SHP77 (cell line): Measurements from ENCODE around the gene IP6K1.
"Not testable (repeated sequence)": the region's sequence is repeated elsewhere in the genome, so short reads cannot be mapped to it uniquely, and the experiment has no call there.

ENCODE experiments used
- DNase-seq, 2 experiments: peaks; one replicate each; lab custom pipeline; 2025; lab: John Stamatoyannopoulos, UW

The IP6K1 gene

DNA sequence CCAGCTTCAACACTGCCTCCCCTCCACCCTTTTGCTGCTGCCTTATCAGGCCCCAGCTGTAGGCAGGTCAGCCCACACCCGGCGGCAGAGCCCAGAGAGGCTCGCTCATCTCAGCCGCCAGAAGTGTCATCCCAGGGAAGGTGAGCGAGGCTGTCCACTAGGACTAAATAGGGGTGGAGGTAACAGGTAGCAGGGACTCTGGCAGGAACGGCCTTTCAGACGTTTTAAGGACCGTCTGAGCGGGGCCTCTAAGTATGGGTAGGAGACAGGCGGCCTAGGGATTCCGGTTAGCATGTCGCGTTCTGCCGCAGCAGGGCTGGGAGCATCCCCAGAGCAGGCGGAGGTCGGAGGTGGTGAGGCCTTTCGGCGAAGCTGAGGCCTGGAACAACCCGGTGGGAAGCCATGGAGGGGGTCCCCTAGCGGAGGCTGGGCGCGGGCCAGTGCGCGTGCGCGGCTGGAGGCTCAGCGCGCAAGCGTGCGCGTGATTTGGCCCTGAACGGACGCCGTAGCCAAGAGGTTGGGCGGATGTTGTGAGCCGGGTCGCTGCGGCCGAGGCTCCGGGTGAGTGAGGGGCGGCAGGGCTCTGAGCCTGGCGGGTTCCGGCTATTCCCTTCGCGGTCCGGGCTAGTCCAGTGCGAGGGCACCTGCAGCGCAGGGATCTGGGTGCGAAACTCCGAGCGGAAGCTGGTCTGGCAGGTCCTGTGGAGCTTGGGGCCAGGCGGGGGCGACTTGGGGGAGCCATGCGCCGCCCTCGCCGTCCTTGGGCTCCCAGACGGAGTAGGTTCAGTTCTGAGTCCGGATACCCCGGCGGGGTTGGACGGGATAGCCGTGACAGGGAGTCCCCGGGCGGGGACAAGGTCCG lies 97.1 kb downstream of the IP6K1 start, which contains the start of the genes MST1 and RNF123:
Gene MST1 (minus strand): TSS at position 429 of the 862 bp plus-strand sequence. CDS start 783 bp downstream, outside the sequence.
Gene RNF123 (plus strand): TSS at position 512 of the 862 bp plus-strand sequence. CDS start 1,609 bp downstream, outside the sequence.
- DNase-seq = no peak

DNA sequence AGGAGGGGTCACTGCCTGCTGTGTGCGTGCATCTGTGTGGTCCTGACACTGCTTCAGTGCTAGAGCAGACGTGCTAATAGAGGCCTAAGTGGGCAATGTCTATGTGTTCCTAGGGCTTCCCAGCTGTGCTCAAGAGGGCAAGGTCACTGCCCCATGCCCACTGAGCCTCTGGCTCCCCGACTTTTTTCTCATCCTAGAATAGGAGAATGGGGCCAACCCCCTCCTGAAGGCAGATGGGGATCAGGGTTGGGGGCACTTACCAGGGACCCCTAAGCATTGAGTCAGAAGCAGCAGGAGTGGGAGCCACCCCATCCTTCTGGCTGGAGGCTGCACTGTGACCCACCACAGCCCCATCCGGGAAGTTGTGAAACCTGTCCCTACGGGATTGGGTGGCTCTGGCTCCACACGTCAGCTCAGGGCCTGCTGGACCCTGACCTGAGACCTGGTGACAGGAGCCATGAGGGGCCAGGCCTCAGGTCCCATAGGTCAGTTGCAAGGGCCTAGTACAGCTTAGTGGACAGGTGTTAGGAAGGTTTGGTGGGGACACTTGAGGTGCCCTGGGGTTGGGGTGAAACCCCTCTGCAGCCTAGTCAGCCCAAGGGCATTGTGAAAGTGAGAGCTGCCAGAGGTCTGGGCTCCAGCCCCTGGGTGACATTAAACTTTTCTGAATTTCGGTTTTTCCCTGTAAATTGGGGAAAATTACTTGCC lies 97.8 kb downstream of the IP6K1 start:
- DNase-seq = not testable (repeated sequence)

DNA sequence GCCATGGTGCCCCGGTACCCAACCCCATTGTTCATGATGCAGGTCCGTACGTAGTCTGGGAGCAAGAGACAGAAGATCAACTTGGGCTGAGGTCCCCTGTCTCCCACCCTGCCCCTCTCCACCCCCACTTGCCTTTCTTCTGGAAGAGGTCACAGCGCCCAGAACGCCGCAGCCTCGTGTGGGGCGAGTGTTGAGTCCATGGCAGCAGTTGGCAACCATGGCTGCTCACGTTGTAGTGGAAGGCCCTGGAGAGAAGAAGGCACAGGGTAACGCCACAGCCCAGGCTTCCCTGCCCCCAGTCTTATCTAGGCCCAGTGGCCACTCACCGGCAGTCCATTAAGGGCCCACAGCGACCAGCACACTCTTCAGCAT lies 98.9 kb downstream of the IP6K1 start:
- not testable (repeated sequence) for DNase-seq

DNA sequence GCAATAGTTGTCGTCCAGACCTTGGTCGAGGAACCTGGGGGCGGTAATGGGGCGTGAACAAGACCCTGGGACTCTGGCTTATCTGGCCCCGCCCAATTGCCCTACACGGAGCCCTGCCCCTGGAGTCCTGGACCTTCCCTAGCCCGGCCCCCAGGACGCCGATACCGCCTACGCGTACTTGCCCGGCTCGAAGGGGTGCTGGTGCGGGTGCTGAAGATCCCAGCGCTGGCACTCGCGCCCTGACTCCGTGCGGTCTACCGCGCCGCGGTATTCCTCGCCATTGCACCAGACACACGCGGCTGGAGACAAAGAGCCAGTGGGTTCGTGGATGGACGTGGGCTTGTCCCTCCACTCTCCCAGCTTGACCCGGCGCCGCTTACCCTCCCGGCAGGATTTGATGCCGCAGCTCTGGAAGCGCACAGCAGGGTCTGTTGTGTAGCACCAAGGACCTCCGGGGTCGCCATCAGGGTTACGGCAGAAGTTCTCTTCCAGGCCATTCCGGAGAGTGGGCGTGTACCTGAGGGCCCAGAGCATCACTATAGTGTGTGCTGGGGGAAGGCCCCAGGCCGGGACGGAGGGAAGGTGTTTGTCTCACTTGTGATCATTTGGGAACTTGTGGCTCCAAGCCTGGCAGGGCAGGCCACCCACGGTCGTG lies 99.4 kb downstream of the IP6K1 start:
- not testable (repeated sequence) for DNase-seq

DNA sequence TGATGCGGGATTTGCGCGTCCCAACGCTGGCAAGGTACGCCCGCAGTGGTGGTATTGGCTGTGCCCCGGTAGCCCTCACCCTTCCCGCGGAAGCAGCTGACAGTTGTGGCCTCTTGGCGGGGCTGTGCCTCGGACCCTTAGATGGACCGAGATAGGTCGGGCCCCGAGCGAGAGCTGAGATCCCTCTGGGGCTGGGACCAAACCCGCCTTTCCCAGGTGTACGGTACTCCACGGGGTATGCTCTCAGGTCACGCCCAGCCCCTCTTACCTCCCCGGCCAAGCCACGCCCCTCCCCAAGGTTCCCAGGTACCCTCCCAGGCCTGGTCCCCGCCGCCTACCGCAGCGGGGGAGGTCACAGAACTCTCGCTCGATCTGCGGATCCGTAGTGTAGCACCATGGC lies 100.0 kb downstream of the IP6K1 start:
- DNase-seq = not testable (repeated sequence)

DNA sequence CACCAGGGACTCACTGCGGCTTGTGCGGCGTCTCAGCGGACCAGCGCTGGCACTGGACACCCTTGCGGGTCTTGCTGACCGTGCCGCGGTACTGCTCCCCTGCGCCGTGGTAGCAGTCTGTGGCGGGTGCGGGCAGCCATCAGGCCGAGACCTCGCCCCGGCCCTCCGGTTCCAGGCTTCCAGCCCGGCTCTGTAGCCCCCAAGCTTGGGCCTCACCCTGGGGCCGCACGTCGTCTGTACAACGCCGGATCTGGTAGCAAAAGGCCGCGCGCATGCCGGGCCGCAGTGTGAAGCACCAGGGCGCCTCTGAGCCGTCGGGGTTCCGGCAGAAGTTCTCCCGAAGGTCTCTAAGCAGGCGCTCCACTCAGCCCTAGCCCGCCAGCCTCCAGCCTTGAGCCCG lies 100.5 kb downstream of the IP6K1 start:
- not testable (repeated sequence) for DNase-seq

- DNase-seq = not testable (repeated sequence)
Observed at GRCh38 chr3:49685103-49685502, 101.2 kb downstream of the IP6K1 start.

- not testable (repeated sequence) for DNase-seq
Observed at GRCh38 chr3:49684453-49684852, 101.9 kb downstream of the IP6K1 start.

DNA sequence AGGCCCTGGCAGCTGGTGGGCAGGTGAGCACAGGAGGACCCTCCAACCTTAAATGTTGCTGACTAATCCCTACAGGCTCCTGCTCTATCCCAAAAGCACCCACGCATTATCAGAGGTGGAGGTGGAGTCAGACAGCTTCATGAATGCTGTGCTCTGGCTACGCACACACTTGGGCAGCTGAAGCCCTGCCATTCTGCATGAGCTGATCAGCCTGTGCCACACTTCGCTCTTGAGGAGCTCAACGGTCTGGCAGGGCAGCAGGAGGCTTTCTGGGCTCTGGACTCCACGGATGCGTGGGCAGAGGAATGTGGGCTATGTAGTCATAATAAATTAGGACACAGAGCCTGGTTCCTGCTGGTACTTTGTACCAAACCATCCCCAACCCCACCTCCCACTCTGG lies 103.2 kb downstream of the IP6K1 start:
- DNase-seq = no peak

GRCh38 chr3:49681543-49681942 lies 104.8 kb downstream of the IP6K1 start:
- DNase-seq = no peak

- DNase-seq = no peak
Observed at GRCh38 chr3:49681232-49681522, 105.2 kb downstream of the IP6K1 start.

DNA sequence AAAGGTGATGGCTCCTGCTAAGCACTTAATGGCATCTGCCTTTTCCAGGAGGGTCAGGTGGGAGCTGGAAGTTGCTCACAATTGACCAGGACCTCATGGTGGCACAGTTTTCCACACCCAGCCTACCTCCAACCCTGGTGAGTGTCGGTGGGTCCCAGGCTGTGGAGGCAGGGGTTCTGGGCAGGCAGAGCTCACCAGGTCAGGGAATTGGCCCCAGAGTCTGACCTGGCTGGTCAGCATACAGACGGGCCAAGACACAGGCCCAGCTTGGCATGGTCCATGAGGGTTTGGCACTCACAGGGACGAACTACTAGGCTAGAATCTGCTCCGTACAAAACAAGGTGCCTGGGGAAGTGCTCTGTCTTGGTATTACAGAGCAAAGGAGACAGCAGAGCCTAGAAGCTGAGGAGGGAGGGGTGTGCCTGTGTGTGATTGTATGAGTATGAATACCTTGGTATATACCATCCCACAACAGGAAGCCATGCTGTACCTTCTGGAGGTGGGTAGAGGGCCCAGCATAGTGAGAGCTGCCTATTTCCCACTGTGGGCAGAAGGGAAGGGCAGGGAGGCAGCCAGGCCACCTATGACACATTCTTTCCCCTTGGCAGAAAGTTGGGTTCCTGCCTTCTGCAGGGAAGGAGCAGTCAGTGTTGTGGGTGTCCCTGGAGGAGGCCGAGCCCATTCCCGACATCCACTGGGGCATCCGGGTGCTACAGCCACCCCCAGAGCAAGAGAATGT lies 105.7 kb downstream of the IP6K1 start:
- DNase-seq = no peak

GRCh38 chr3:49675912-49676311 lies 110.4 kb downstream of the IP6K1 start:
- DNase-seq = no peak

GRCh38 chr3:49674497-49674983 lies 111.8 kb downstream of the IP6K1 start:
- no peak for DNase-seq
